HG02981 (cell line): ENCODE results near the gene TERT.

ENCODE experiments used
- ATAC-seq: cut with Tn5 transposase; IDR thresholded peaks from one replicate; pipeline ENCODE4 v1.9.1; 2021; ENCODE audit warnings: mild to moderate bottlenecking, moderate library complexity; ENCODE audit not compliant: unreplicated experiment

TERT gene

DNA sequence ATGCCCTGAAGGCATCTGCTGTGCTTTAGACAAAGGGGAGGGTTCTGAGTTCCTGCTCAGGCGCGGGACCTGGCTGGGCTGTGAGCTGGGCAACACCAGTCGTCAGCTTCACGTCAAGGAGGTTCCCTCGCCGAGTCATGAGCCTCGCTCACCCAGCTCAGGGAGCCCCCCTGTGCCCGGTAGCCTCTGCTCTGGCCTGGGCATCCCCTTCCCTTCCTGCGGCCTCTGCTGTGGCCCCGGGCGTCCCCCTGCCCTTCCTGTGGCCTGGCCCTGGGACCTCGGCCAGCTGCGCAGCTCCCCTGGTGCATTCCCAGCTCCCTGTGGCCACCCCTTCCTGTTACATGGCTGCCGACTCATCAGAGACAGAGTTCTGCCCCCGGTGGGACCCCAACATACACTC, 29.8 kb downstream of the TERT start:
- ATAC-seq: no peak

GRCh38 chr5:1264211-1264610, 30.7 kb downstream of the TERT start:
- no peak for ATAC-seq

DNA sequence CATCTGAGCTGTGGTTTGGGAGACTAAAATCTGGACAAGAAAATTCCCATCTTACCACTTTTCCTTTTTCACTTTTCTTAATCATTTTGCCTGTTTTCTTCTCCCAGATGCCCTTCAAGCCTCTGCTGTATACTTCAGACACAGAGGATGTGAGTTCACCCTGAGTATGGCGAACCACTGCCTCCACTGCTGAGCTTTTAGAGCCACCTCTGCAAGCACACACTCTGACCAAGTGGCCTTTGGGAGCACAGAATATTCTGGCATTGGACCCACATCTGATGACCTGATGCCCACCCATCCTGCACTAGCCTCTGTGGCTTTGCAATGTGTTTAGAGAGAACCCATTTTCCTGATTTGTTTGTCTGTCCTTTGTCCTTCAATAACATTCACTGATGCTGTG, 32.5 kb downstream of the TERT start:
- ATAC-seq: no peak

DNA sequence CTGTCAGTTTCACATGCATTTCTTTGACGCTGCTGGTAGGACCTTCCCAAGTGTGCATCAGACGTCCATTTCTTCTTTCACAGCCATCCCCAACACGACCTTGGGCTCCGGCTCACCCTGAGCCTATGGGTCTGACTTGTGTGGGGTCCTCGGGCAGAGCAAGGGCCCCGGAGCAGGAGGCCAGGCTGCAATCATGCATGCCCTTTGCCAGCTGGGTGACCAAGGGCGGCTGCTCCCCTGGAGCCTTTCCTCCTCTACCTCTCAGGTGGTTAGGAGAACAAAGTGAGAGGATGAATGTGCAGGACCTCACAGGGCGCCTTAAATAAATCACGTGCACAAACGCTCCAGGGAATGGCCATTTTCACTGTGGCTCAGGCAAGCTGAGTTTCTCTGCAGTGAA, 33.2 kb downstream of the TERT start:
- ATAC-seq: no peak

DNA sequence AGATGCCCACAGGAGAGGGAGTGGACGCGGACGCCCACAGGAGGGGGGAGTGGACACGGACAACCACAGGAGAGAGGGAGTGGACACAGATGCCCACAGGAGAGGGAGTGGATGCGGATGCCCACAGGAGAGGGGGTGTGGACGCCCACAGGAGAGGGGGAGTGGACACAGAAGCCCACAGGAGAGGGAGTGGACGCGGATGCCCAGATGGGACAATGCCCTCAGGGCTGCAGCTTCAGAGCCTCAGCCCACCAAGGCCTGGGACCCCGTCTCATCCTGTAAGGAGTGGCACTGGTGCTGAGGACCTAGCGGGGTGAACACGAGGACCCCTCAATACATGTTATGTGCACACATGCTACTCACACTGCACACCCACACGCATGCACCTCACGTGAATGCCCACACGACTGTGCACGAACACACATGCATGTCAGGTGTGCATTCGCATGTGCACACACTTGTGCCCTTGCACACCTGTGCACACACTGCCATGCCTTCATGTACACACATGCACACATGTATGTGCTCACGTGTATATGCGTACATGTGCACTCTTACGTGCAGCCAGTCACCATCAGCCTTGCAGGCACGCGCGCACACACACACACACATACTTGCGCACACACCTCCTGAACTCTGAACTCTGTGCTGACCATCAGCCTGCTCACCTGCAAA, 34.9 kb downstream of the TERT start:
- ATAC-seq: no peak

DNA sequence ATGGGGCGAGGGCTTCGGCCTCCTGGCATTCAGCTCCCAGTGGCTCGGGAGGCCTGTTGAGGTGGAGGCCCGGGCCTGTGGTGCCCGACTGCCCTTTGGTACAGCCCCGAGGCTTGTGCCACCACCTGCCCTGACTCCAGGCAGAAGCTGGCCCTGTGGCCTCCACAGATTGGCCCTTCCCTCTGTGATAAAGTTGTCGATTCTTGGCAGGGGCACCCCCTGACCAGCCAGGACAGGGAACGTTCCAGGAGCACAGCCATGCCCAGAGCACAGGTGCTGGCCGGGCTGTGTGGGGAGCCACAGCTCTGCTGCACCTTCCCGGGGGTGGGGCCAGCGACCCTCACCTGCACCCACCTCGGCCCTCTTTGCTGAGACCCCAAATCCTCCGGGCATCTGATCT, 37.0 kb downstream of the TERT start:
- no peak for ATAC-seq

DNA sequence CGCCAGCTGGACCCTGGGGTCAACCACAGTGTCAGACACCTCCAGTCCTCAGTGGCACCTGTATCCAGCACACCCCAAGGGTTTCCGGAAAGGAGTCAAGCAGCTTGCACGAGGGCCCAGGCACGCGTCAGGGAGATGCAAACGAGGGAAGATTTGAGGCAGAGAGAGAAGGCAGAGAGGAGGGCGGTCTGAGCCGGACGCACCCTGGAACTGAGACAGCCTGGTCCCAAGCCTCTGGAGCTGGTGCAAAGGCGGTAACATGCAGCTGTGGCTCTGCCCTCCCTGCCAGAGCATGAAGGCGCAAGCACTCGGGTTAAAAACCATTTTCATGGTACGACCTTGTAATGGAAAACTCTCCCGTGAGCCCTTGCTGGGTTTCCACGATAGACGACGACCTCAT, 37.5 kb downstream of the TERT start:
- no peak for ATAC-seq

DNA sequence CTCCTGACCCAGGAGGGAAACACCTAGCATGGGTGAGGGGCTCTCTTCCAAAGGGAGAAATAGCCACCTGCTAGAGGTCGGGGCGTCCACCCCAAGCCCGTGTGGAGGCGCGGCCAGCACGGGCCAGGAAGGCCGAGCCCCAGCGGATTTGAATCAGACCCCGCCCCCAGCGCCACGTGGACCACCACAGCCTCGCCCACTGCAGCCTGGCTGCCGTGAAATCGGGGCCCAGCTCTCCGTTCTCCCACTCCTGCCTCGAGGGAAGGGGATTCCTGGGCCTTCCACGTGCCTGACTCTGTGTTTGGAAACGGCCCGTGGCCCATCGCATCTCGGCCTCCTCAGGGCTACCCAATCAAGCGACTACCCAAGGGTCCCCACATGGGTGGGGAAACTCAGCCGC, 38.1 kb downstream of the TERT start:
- ATAC-seq: no peak

GRCh38 chr5:1255081-1255561, 39.7 kb downstream of the TERT start:
- no peak for ATAC-seq

DNA sequence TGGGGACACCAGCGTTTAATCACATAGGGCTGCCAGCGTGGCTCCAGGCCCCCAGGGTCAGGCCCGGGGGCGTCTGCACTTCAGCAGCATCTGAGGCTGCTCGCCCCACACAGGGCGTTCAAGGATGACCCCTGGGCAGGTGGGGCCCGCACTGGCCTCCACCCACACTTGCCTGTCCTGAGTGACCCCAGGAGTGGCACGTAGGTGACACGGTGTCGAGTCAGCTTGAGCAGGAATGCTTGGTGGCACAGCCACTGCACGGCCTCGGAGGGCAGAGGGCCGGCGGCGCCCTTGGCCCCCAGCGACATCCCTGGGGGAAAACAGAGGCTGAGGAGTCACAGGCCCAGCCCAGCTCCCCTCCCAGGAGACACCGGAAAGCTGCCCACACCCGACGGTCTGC, 40.7 kb downstream of the TERT start:
- no peak for ATAC-seq

DNA sequence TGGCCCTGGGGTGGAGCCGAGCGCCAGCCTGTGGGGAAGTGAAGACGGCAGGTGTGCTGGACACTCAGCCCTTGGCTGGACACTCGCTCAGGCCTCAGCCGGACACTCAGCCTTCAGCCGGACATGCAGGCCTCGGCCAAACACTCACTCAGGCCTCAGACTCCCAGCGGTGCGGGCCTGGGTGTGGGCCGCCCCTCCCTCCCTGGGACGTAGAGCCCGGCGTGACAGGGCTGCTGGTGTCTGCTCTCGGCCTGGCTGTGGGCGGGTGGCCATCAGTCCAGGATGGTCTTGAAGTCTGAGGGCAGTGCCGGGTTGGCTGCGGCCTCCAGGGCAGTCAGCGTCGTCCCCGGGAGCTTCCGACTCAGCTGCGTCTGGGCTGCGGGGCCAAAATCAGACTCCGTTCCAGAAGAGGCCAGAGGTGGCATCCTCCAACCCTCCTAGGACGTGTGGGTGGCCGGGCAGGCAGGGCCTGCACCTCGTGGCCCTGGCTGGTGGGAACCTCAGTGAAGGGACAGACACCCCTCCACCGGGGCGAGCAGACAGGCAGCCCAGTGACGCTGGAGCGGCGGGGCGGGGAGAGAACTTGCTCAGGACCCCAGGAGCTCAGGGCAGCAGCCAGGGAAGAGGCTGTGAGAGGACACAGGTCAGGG, 41.3 kb downstream of the TERT start:
- no peak for ATAC-seq

GRCh38 chr5:1252681-1253080, 42.2 kb downstream of the TERT start:
- ATAC-seq: no peak

GRCh38 chr5:1251678-1252580, 42.9 kb downstream of the TERT start:
- ATAC-seq: no peak

GRCh38 chr5:1249366-1250280, 45.2 kb downstream of the TERT start:
- no peak for ATAC-seq

GRCh38 chr5:1247811-1248210, 47.1 kb downstream of the TERT start:
- no peak for ATAC-seq

- no peak for ATAC-seq
Measured at GRCh38 chr5:1246711-1247431, 48.0 kb downstream of the TERT start.

DNA sequence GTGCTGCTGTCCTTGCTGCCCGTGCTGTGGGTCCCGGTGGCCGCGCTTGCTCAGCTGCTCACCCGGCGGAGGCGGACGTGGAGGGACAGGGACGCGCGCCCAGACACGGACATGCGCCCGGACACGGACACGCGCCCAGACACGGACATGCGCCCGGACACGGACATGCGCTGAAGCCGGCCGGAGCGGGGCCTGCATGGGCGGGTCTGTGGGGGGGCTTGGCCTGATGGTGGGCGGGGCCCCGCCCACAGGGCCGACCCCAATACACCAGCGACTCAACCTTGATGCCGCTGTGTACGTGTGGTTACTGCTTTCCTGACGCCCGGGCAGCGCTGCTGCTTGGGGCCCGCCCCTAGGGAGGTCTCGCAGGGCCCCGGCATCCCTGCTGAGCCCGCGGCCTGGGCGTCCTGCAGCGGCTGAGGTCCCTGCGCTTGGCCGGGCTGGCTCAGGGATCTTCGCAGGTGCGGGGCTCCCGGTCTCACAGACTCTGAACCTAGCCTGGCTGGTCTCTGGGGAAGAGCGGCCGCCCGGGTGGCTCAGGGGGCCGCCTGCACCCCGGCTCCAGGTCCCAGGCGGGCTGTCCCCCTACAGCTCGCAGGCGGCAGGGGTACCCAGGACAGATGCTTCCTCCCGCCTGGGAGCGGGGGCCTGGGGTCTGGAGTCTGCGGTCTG, 48.8 kb downstream of the TERT start:
- no peak for ATAC-seq

DNA sequence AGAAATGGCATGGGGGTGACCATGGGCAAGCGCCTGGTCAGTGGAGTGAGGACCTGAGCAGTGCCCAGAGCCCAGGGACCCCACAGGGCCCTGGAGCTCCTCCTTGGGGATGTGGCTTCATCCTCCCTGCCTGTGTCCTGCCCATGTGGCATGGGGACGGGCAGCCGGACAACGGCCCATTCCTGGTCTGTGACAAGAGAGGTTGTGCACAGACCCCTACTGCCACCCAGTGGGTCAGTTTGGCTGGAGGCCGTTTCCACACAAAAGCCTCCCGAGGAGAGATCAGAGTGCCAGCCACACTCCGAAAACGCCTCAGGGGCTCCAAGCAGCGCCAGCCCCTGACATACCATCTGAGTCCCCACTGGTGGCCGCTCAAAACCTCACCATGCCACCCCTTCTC, 49.9 kb downstream of the TERT start:
- no peak for ATAC-seq

GRCh38 chr5:1244255-1244654, 50.6 kb downstream of the TERT start:
- no peak for ATAC-seq
